HG03196 (cell line): ENCODE measurements around the gene SLC13A1.
"Not testable (repeated sequence)": the region's sequence is repeated elsewhere in the genome, so short reads cannot be mapped to it uniquely, and the experiment has no call there.

ENCODE experiments used
- ATAC-seq: cut with Tn5 transposase; IDR thresholded peaks from one replicate; pipeline ENCODE4 v1.9.1; 2021; ENCODE audit not compliant: unreplicated experiment

The SLC13A1 gene

GRCh38 chr7:123199883-123200282 lies at the start of gene SLC13A1:
Gene SLC13A1 (minus strand): TSS chr7:123199969. CDS start chr7:123199946, 23 bp downstream.
- no peak for ATAC-seq

- no peak for ATAC-seq
Measured at GRCh38 chr7:123244768-123245167, 45.0 kb upstream of the SLC13A1 start.

GRCh38 chr7:123242467-123243092 lies 42.8 kb upstream of the SLC13A1 start:
- ATAC-seq: no peak

GRCh38 chr7:123241809-123242208 lies 42.0 kb upstream of the SLC13A1 start:
- no peak for ATAC-seq

- ATAC-seq: no peak
Measured at GRCh38 chr7:123231021-123232000, 31.5 kb upstream of the SLC13A1 start.

- ATAC-seq: no peak
Measured at GRCh38 chr7:123230603-123231002, 30.8 kb upstream of the SLC13A1 start.

GRCh38 chr7:123230147-123230546 lies 30.4 kb upstream of the SLC13A1 start:
- no peak for ATAC-seq

- ATAC-seq: no peak
Measured at GRCh38 chr7:123229426-123229825, 29.7 kb upstream of the SLC13A1 start.

GRCh38 chr7:123227666-123228065 lies 27.9 kb upstream of the SLC13A1 start:
- ATAC-seq: not testable (repeated sequence)

- no peak for ATAC-seq
Measured at GRCh38 chr7:123220396-123220795, 20.6 kb upstream of the SLC13A1 start.

GRCh38 chr7:123218866-123219265 lies 19.1 kb upstream of the SLC13A1 start:
- no peak for ATAC-seq

GRCh38 chr7:123216825-123217224 lies 17.1 kb upstream of the SLC13A1 start:
- no peak for ATAC-seq

- ATAC-seq: no peak
Measured at GRCh38 chr7:123215350-123215749, 15.6 kb upstream of the SLC13A1 start.

GRCh38 chr7:123211545-123211944 lies 11.8 kb upstream of the SLC13A1 start:
- ATAC-seq: no peak

GRCh38 chr7:123210986-123211385 lies 11.2 kb upstream of the SLC13A1 start:
- no peak for ATAC-seq

- ATAC-seq: no peak
Measured at GRCh38 chr7:123209786-123210185, 10.0 kb upstream of the SLC13A1 start.

GRCh38 chr7:123208793-123209192 lies 9.0 kb upstream of the SLC13A1 start:
- no peak for ATAC-seq

GRCh38 chr7:123204206-123204835 lies 4.6 kb upstream of the SLC13A1 start:
- ATAC-seq: no peak

GRCh38 chr7:123201901-123202300 lies 2.1 kb upstream of the SLC13A1 start:
- no peak for ATAC-seq

- ATAC-seq: no peak
Measured at GRCh38 chr7:123198668-123199652, 809 bp downstream of the SLC13A1 start.
